ENCODE measurements around the gene DNAJB2. TPM values are rescaled to one million over a fixed set of nuclear protein-coding genes. Genes with fewer than 3 reads are reported as not detected.
A peak's percentile ranks its signal among the peaks of the same experiment; 100 is the strongest.

Gene DNAJB2
- polyA plus RNA-seq, 2 of the 4 experiments (the other 2 are of a cell fraction) = 31.0 to 53.7 TPM

DNA sequence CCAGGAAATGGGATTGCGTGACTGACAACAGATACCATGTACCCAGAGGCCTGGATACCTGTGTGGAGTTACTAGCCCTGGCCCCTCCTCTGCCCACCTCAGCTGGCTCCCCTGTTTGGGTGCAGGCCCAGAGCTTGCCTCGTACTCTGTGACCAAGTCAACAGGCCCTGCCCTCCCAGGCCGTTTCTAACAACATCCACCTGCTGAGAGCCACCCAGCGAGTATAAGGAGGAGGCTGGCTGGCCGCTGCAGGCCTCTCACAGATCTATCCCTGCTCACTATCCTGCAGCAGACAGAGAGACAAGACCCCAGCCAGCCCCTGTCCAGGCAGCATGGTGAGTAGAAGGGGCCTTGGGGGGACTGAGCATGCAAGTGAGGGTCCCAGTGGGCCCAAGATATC lies 12.9 kb upstream of the DNAJB2 start:
- ChIA-PET POLR2A (interaction anchor here (0.6 kb wide), 1 partner anchor 14 kb away, joined by 3 read pairs; the partner anchor contains the start of gene TUBA4B), CTCF (interaction anchor here (0.7 to 2.9 kb wide), 6 partner anchors 8 to 35 kb away, joined by 3 to 20 read pairs (median 6); partner anchors contain the start of gene TUBA4A)
- peak overlapping the region in 1 of 2 experiments; percentile 50; a peak in 3 of 6 replicates for H3K27ac ChIP-seq
- H3K4me2 ChIP-seq = no peak overlapping the region
- TF ChIP-seq CHD2 (IDR thresholded peaks at IDR 0.05; ENCODE audit: low read length, partially characterized antibody) (no peak), EHF (CRISPR knock-in tag; IDR thresholded peaks at IDR 0.05) (no peak), REST (IDR thresholded peaks at IDR 0.05) (no peak), KDM5A (IDR thresholded peaks at IDR 0.05) (no peak), EHMT2 (IDR thresholded peaks at IDR 0.05; ENCODE audit: low read depth) (no peak), POLR2AphosphoS2 (conservative IDR thresholded peaks at IDR 0.05; ENCODE audit: low read length) (no peak), CHD4 (IDR thresholded peaks at IDR 0.05; ENCODE audit: borderline replicate concordance) (no peak), HOXB5 (CRISPR knock-in tag; IDR thresholded peaks at IDR 0.05) (no peak), NPAS2 (CRISPR knock-in tag; IDR thresholded peaks at IDR 0.05; ENCODE audit: borderline replicate concordance) (no peak)
- WGBS (ENCODE audit: missing lambda C conversion rate) = 65% methylated on average over 5 of the region's 5 CpGs
- no peaks in the 10 kb centered on the region for H3K9me3 ChIP-seq
- H3K4me3 ChIP-seq = no peak overlapping the region
- ATAC-seq (peak in 1 of 2 experiments; percentile 12; a peak in 1 of 6 replicates), DNase-seq (ENCODE audit: low read depth in 1 of 2, low spot score in 1 of 2) (no peak), FAIRE-seq (no peak)
- peaks cover 20% of the 10 kb centered on the region for H3K4me1 ChIP-seq

DNA sequence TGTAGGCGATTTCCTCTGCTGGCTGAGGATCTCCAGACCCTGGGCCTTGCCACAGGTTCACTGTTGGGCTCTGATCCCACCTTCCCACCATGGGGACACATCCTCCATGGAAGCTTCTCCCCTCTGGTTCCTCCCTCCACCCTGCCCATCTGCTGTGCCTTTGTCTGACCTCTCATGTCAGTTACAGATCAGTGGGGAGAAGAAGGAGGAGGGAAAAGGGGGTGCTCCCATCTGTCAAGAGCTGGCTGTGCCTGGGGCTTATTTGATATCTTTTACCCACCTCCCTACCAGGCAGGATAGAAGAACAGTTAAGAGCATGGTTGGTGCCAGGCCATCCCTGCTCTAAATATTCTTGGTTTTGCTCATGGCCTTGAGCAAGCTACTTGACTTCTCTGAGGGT lies 12.3 kb upstream of the DNAJB2 start:
- WGBS (ENCODE audit: missing lambda C conversion rate) = 86% methylated on average over 1 of the region's 1 CpG
- H3K27ac ChIP-seq = peak overlapping the region in 1 of 2 experiments; percentile 50; a peak in 3 of 6 replicates
- H3K4me2 ChIP-seq = no peak overlapping the region
- no peak for FAIRE-seq
- peaks cover 20% of the 10 kb centered on the region for H3K4me1 ChIP-seq
- H3K4me3 ChIP-seq = no peak overlapping the region
- TF ChIP-seq HDAC2 (IDR thresholded peaks at IDR 0.05) (no peak), BHLHE40 (IDR thresholded peaks at IDR 0.05; ENCODE audit: low read depth, low read length) (no peak), KDM1A (IDR thresholded peaks at IDR 0.05; ENCODE audit: low read depth) (no peak), CBX8 (IDR thresholded peaks at IDR 0.05) (no peak), JUN (IDR thresholded peaks at IDR 0.05) (no peak), REST (IDR thresholded peaks at IDR 0.05) (no peak)
- TF ChIP-seq, protein P1, sequence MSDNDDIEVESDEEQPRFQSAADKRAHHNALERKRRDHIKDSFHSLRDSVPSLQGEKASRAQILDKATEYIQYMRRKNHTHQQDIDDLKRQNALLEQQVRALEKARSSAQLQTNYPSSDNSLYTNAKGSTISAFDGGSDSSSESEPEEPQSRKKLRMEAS (IDR thresholded peaks at IDR 0.05) = no peak
- no peaks in the 10 kb centered on the region for H3K9me3 ChIP-seq
- no peak for DNase-seq (ENCODE audit: low read depth in 1 of 2, low spot score in 1 of 2)
- peak in 1 of 2 experiments; percentile 10; a peak in 1 of 6 replicates for ATAC-seq
- ChIA-PET CTCF (interaction anchor here (1.0 to 4.6 kb wide), 5 partner anchors 9 to 31 kb away, joined by 3 to 20 read pairs (median 10); partner anchors contain the start of gene TUBA4A), POLR2A (no interaction called here)

- ATAC-seq (no peak), FAIRE-seq (no peak), DNase-seq (ENCODE audit: low read depth in 1 of 2, low spot score in 1 of 2) (no peak)
- Histone ChIP-seq H3K27ac (0 out of 6 replicates have a peak overlapping the region, but pooled peaks of 1 of the 2 experiments have one; percentile 13), H3K4me1 (peaks cover 33% of the 10 kb centered on the region), H3K4me2 (no peak overlapping the region), H3K4me3 (no peak overlapping the region), H3K9me3 (no peaks in the 10 kb centered on the region)
- POLR2A ChIA-PET = no interaction called here
- 89% methylated on average over 2 of the region's 2 CpGs for WGBS (ENCODE audit: missing lambda C conversion rate)
- CTCF ChIA-PET = interaction anchor here (1.4 to 4.6 kb wide), 3 partner anchors 14 to 27 kb away, joined by 3 to 24 read pairs (median 18); partner anchors contain the start of genes TUBA4A and TUBA4B
- no peak for TF ChIP-seq REST (IDR thresholded peaks at IDR 0.05)
- no peak for TF ChIP-seq TP53 (CRISPR knock-in tag; IDR thresholded peaks at IDR 0.05)
- no peak for TF ChIP-seq RFX5 (IDR thresholded peaks at IDR 0.05)
- no peak for TF ChIP-seq HDAC2 (IDR thresholded peaks at IDR 0.05)
- TF ChIP-seq FOSL2 (IDR thresholded peaks at IDR 0.05) = no peak
- no peak for TF ChIP-seq FOSL2 (CRISPR knock-in tag; IDR thresholded peaks at IDR 0.05)
- TF ChIP-seq MAZ (IDR thresholded peaks at IDR 0.05; ENCODE audit: borderline replicate concordance, low read depth, low read length) = no peak
- TF ChIP-seq, protein P2, sequence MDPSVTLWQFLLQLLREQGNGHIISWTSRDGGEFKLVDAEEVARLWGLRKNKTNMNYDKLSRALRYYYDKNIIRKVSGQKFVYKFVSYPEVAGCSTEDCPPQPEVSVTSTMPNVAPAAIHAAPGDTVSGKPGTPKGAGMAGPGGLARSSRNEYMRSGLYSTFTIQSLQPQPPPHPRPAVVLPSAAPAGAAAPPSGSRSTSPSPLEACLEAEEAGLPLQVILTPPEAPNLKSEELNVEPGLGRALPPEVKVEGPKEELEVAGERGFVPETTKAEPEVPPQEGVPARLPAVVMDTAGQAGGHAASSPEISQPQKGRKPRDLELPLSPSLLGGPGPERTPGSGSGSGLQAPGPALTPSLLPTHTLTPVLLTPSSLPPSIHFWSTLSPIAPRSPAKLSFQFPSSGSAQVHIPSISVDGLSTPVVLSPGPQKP (IDR thresholded peaks at IDR 0.05; ENCODE audit: low read depth, low read length) = no peak
These were observed 10.9 kb upstream of the DNAJB2 start for GRCh38 chr2:219268294-219268693.

Measured in A549 (cell line).